Cardiac fibroblast (primary cell): Measurements from ENCODE around the gene PCDH1.
A peak's percentile ranks its signal among the peaks of the same experiment; 100 is the strongest.

ENCODE experiments used
- DNase-seq, 2 donors: peaks; one replicate each; pipeline versions ENCODE4 v3.0.0 to v3.0.0-alpha.2; 2010; ENCODE audit warnings: low read depth in 2 of 2
- H3K4me3 ChIP-seq, 2 donors: replicated peaks in 1 of 2; 1 replicate in 1 of 2; 2 replicates in 1 of 2; pipeline ENCODE4 v1.5.1; 2011; ENCODE audit warnings: low read depth in 2 of 2, low read length in 2 of 2, mild to moderate bottlenecking in 2 of 2, moderate library complexity in 1 of 2
- TF ChIP-seq, protein P1 (sequence below): IDR thresholded peaks from one replicate; pipeline ENCODE4 v1.5.1; 2011; ENCODE audit warnings: low read depth, mild to moderate bottlenecking, low read length, inconsistent platforms

PCDH1 gene

DNA sequence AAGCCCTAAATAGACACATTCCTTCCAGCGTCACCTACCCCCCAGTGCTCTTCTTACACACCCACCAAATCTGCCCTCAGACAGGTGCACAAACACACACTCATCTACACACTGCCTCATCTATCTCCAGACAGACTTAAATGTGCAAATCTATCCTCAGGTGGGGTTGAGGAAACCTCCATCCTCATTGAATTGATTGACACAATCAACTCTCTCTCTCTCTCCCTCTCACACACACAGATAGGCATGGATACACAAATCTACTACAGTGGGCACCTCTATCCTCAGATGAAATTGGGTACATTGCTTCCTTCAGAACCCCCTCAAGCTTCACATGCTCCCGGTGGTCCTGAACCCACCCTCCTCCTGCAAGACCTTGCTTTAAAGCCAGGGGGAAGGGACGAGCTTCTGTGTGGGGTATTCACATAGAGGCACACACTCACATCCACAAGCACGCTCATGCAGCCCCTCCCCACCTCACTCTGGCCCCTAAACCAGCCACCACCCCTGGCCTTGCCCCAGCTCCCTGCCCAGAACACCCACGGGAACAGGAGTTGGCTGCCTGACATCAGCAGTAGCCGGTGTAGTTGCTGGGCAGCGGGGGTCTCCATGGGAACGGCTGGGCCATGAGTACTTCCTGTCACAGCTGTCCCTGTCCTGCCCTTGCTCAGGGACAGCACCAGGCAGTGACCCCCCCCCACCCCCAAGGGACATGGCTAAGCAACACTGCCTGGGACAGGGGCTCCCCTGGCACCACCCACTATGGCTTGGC, 22.8 kb downstream of the PCDH1 start:
- no peak for DNase-seq
- H3K4me3 ChIP-seq = no peak overlapping the region
- TF ChIP-seq, protein P1, sequence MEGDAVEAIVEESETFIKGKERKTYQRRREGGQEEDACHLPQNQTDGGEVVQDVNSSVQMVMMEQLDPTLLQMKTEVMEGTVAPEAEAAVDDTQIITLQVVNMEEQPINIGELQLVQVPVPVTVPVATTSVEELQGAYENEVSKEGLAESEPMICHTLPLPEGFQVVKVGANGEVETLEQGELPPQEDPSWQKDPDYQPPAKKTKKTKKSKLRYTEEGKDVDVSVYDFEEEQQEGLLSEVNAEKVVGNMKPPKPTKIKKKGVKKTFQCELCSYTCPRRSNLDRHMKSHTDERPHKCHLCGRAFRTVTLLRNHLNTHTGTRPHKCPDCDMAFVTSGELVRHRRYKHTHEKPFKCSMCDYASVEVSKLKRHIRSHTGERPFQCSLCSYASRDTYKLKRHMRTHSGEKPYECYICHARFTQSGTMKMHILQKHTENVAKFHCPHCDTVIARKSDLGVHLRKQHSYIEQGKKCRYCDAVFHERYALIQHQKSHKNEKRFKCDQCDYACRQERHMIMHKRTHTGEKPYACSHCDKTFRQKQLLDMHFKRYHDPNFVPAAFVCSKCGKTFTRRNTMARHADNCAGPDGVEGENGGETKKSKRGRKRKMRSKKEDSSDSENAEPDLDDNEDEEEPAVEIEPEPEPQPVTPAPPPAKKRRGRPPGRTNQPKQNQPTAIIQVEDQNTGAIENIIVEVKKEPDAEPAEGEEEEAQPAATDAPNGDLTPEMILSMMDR = no peak

GRCh38 chr5:141853895-141854626, 24.1 kb downstream of the PCDH1 start:
- H3K4me3 ChIP-seq = no peak overlapping the region
- TF ChIP-seq, protein P1 = no peak
- no peak for DNase-seq

- no peak overlapping the region for H3K4me3 ChIP-seq
- no peak for DNase-seq
Observed at GRCh38 chr5:141852448-141852847, 25.8 kb downstream of the PCDH1 start.

DNA sequence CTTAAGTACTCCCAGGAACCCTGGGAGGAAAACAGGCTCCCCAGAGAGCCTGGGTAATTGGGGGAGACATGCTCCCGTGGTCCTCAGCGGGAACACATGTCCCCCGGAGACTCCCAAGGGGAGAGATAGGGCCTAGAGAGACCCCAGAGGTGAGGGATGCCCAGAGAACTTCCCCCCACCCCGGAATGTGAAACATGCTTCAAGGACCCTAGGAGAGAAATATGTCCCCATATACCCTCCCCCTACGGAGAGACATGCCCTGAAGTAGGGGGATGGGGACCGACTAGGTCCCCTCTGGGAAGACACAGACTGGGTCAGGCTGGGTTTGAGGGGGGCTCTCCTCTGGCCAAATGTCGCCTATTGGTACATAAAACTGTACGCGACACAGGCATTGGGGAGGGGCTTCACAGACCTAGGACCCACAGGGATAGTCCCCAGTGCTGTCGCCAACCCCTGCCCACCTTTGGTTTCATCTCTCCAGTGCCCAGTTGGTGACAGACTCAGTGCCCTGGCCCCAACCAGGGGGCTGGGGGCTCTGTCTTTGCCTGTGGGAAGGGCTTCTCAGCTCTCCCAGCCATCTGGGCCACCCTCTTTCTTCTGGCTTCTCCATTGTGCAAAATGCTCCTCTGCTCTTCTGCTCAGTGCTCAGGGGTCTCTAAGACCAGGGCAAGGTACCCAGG, 26.9 kb downstream of the PCDH1 start:
- DNase-seq = no peak
- TF ChIP-seq, protein P1 = no peak

More at GRCh38 chr5:141852448-141852847, 25.8 kb downstream of the PCDH1 start:
- TF ChIP-seq, protein P1 = no peak

GRCh38 chr5:141850786-141851185, 27.4 kb downstream of the PCDH1 start:
- TF ChIP-seq, protein P1 = no peak
- H3K4me3 ChIP-seq = peak overlapping the region in 1 of 2 donors; percentile 8
- no peak for DNase-seq

More for the DNA sequence above, 26.9 kb downstream of the PCDH1 start:
- no peak overlapping the region for H3K4me3 ChIP-seq

DNA sequence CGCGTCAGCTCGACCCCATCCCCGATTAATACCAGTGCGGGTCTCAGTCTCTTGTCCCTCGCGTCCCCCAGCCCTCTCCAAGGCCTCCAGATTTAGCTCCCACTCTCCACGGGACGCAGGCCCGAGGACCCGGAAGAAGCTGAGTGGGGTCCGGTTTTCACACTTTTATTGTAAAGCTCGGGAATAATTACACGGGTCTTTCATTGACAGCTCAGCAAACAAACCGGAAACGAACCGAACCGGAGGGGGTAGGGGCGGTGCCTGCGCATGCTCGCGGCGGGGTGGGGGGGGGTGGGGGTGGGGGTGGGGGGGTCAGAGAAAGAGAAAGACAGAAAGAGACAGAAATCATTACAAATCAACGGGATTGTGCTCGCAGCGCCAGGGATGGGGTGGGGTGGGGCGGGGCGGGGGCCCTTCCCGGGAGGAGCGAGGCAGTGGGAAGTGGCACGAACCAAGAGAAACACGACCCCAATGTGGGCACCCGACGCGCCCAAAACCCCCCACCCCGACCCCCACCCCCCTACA, 27.9 kb downstream of the PCDH1 start:
- TF ChIP-seq, protein P1 = no peak
- peak; percentile 41 to 55 for DNase-seq
- peak overlapping the region; percentile 62 to 64 for H3K4me3 ChIP-seq
